ENCODE results near the gene NCAPD3.

GRCh38 chr11:134164490-134165370, 59.0 kb downstream of the NCAPD3 start:
- TF ChIP-seq JUN (IDR thresholded peaks at IDR 0.05; ENCODE audit: borderline replicate concordance, insufficient read depth, insufficient read length, low read depth) = no peak
- no peak for TF ChIP-seq CTCF (IDR thresholded peaks at IDR 0.05; ENCODE audit: extremely low read depth in 1 of 2, insufficient read depth in 1 of 2, low read depth in 1 of 2, low read length in 2 of 2)
- TF ChIP-seq EZH2 (IDR thresholded peaks at IDR 0.05; ENCODE audit: borderline replicate concordance, low read depth, low read length, severe bottlenecking) = no peak
- TF ChIP-seq POLR2AphosphoS5 (IDR thresholded peaks at IDR 0.05; ENCODE audit: insufficient read depth, low read depth, low read length) = no peak
- TF ChIP-seq FOS (IDR thresholded peaks at IDR 0.05; ENCODE audit: borderline replicate concordance, insufficient read depth, low read length) = no peak
- TF ChIP-seq POLR2A (IDR thresholded peaks at IDR 0.05; ENCODE audit: low read depth, low read length) = no peak
- no peak for TF ChIP-seq MAX (IDR thresholded peaks at IDR 0.05; ENCODE audit: insufficient read depth, insufficient read length)
- no peak for TF ChIP-seq MYC (IDR thresholded peaks at IDR 0.05; ENCODE audit: low read depth, low read length)
